Stomach (tissue), 4 donors: ENCODE data around the gene KCNJ5.

Experiments
- POLR2A ChIP-seq, 4 donors: fragments of 450-650 bp; IDR thresholded peaks; one replicate each; pipeline ENCODE4 v1.6.1; 2016; ENCODE audit warnings: antibody characterized with exemption in 4 of 4, control low read depth in 2 of 4, mild to moderate bottlenecking in 1 of 4, moderate library complexity in 1 of 4
- TF ChIP-seq, protein P1 (sequence below), 7 experiments: fragments of 450-650 bp in 4 of 7; fragments of 200-600 bp in 3 of 7; sonication (generic) in 3 of 7; IDR thresholded peaks; one replicate each; pipeline ENCODE4 v1.5.1; 2016 to 2019; ENCODE audit warnings: antibody characterized with exemption in 7 of 7, control low read depth in 2 of 7, mild to moderate bottlenecking in 1 of 7

DNA sequence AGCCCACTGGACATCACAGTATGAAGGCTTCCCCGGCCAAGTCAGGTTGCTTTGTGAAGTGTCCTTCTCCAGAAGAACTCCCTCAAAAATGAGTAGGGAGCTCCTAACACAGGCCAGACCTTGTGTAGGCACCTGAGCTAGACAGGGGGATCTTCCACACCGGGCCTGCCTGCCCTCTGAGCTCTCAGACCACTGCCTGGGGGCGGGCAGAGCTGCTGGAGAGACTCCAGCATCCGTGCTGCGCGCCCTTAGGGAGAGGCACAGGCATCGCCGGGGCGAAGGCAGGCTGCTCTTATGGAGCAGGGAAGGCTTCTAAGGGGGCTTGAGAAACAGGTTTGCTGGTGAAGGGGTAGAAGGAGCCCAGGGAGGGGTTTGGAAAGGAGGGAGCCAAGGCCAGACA, 4.4 kb downstream of the KCNJ5 start:
- no peak for TF ChIP-seq POLR2A (IDR thresholded peaks at IDR 0.05)
- TF ChIP-seq, protein P1, sequence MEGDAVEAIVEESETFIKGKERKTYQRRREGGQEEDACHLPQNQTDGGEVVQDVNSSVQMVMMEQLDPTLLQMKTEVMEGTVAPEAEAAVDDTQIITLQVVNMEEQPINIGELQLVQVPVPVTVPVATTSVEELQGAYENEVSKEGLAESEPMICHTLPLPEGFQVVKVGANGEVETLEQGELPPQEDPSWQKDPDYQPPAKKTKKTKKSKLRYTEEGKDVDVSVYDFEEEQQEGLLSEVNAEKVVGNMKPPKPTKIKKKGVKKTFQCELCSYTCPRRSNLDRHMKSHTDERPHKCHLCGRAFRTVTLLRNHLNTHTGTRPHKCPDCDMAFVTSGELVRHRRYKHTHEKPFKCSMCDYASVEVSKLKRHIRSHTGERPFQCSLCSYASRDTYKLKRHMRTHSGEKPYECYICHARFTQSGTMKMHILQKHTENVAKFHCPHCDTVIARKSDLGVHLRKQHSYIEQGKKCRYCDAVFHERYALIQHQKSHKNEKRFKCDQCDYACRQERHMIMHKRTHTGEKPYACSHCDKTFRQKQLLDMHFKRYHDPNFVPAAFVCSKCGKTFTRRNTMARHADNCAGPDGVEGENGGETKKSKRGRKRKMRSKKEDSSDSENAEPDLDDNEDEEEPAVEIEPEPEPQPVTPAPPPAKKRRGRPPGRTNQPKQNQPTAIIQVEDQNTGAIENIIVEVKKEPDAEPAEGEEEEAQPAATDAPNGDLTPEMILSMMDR (IDR thresholded peaks at IDR 0.05), result no peak
